ENCODE measurements around the gene ERCC2. TPM values are rescaled to one million over a fixed set of nuclear protein-coding genes. Genes with fewer than 3 reads are reported as not detected.

Gene ERCC2
- 22.2 and 24.0 TPM in 2 replicates for total RNA-seq

GRCh38 chr19:45370410-45371204 lies at the start of gene ERCC2:
TSS of gene ERCC2 (minus strand) at chr19:45370573. CDS start at chr19:45370540, 33 bp downstream.

GRCh38 chr19:45406226-45407090 lies 36.1 kb upstream of the ERCC2 start, which contains the start of gene POLR1G:
TSS of gene POLR1G (plus strand) at chr19:45406644. CDS start at chr19:45406697, 53 bp downstream.

GRCh38 chr19:45404557-45405434 lies 34.4 kb upstream of the ERCC2 start, which contains the start of gene PPP1R13L:
TSS of gene PPP1R13L (minus strand) at chr19:45405069. CDS start at chr19:45398318, 6,751 bp downstream.

GRCh38 chr19:45340232-45340898 lies 30.0 kb downstream of the ERCC2 start, which contains the start of gene KLC3:
TSS of gene KLC3 (plus strand) at chr19:45340750. CDS start at chr19:45345542, 4,792 bp downstream.

GRCh38 chr19:45322744-45323281 lies 47.6 kb downstream of the ERCC2 start, which contains the start of gene CKM:
TSS of gene CKM (minus strand) at chr19:45322875. CDS start at chr19:45319713, 3,162 bp downstream.

Other genes starting within 250 kb of the ERCC2 start
- 2.3 and 2.6 TPM in 2 replicates for gene NKPD1, start 209.6 kb downstream of the ERCC2 start, total RNA-seq
- gene TRAPPC6A, start 192.3 kb downstream of the ERCC2 start, total RNA-seq = 10.2 and 15.7 TPM in 2 replicates
- gene BLOC1S3, start 191.8 kb downstream of the ERCC2 start, total RNA-seq = 11.4 and 13.3 TPM in 2 replicates
- gene EXOC3L2, start 125.2 kb downstream of the ERCC2 start, total RNA-seq = 0.21 and 0.46 TPM in 2 replicates
- 17.9 and 26.0 TPM in 2 replicates for gene MARK4, start 119.3 kb downstream of the ERCC2 start, total RNA-seq
- gene CKM, start 47.7 kb downstream of the ERCC2 start, total RNA-seq = not detected in 2 replicates
- gene KLC3, start 29.8 kb downstream of the ERCC2 start, total RNA-seq = 50.2 and 51.0 TPM in 2 replicates
- gene PPP1R13L, start 34.5 kb upstream of the ERCC2 start, total RNA-seq = 64.0 and 90.9 TPM in 2 replicates
- gene POLR1G, start 36.1 kb upstream of the ERCC2 start, total RNA-seq = 14.9 and 15.9 TPM in 2 replicates
- gene ERCC1, start 53.3 kb upstream of the ERCC2 start, total RNA-seq = 116 and 129 TPM in 2 replicates
- gene FOSB, start 97.4 kb upstream of the ERCC2 start, total RNA-seq = 17.5 and 19.0 TPM in 2 replicates
- gene RTN2, start 126.5 kb upstream of the ERCC2 start, total RNA-seq = 7.1 and 10.5 TPM in 2 replicates
- 3.0 and 3.9 TPM in 2 replicates for gene PPM1N, start 127.9 kb upstream of the ERCC2 start, total RNA-seq
- gene VASP, start 136.9 kb upstream of the ERCC2 start, total RNA-seq = 130 and 137 TPM in 2 replicates
- 11.7 and 13.1 TPM in 2 replicates for gene OPA3, start 214.2 kb upstream of the ERCC2 start, total RNA-seq
- not detected in 2 replicates for gene GPR4, start 231.6 kb upstream of the ERCC2 start, total RNA-seq

Data from airway epithelial cell (primary cell).